Fibroblast of pulmonary artery (primary cell): ENCODE data around the gene PRLR.

Experiments
- DNase-seq: peaks from one replicate; pipeline ENCODE4 v3.0.0-alpha.2; 2010; ENCODE audit warnings: low read depth
- H3K4me3 ChIP-seq: replicated peaks from 2 replicates; pipeline ENCODE4 v1.5.1; 2011; ENCODE audit warnings: low read depth, mild to moderate bottlenecking, control low read depth, low read length, moderate library complexity
- TF ChIP-seq, protein P1 (sequence below): IDR thresholded peaks from 2 replicates; pipeline ENCODE4 v1.5.1; 2011; ENCODE audit warnings: mild to moderate bottlenecking, control low read depth, low read length, inconsistent platforms; ENCODE audit errors: missing control alignments

Gene PRLR

DNA sequence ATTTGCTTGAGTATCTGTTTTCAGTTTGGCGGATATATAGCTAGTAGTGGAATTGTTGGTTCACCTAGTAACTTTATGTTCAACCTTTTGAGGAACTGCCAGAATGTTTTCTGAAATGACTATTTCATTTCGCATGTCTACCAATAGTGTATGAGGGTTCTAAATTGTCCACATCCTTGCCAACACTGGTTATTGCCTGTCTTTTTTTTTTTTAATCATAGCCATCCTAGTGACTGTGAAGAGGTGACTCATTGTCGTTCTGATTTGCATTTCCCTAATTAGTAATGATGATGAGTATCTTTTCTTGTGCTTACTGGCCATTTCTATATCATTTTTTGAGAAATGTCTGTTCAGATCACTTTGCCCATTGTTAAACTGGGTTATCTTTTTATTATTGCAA lies 52.5 kb downstream of the PRLR start:
- DNase-seq: no peak
- TF ChIP-seq, protein P1, sequence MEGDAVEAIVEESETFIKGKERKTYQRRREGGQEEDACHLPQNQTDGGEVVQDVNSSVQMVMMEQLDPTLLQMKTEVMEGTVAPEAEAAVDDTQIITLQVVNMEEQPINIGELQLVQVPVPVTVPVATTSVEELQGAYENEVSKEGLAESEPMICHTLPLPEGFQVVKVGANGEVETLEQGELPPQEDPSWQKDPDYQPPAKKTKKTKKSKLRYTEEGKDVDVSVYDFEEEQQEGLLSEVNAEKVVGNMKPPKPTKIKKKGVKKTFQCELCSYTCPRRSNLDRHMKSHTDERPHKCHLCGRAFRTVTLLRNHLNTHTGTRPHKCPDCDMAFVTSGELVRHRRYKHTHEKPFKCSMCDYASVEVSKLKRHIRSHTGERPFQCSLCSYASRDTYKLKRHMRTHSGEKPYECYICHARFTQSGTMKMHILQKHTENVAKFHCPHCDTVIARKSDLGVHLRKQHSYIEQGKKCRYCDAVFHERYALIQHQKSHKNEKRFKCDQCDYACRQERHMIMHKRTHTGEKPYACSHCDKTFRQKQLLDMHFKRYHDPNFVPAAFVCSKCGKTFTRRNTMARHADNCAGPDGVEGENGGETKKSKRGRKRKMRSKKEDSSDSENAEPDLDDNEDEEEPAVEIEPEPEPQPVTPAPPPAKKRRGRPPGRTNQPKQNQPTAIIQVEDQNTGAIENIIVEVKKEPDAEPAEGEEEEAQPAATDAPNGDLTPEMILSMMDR: no peak
- no peak overlapping the region for H3K4me3 ChIP-seq

DNA sequence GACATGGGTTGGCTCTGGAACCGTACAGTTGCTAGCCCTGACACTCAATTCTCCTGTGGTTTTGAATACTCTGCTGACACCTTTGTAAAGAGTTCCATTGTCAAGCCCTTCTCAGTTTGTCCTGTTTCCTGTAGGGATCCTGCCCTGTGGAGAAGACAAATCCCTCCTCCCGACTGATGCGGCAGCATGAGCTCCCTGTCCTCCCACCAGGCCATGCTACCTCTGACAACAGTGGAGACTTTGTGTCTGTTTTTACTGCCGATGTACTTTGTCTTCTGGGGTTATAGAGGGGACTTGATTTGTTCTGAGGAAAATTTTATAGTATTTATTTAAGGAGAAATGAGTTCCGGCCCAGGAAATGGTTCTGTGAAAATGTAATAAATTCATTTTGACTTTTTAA lies 57.8 kb downstream of the PRLR start:
- no peak overlapping the region for H3K4me3 ChIP-seq
- DNase-seq: no peak
- TF ChIP-seq, protein P1: no peak

DNA sequence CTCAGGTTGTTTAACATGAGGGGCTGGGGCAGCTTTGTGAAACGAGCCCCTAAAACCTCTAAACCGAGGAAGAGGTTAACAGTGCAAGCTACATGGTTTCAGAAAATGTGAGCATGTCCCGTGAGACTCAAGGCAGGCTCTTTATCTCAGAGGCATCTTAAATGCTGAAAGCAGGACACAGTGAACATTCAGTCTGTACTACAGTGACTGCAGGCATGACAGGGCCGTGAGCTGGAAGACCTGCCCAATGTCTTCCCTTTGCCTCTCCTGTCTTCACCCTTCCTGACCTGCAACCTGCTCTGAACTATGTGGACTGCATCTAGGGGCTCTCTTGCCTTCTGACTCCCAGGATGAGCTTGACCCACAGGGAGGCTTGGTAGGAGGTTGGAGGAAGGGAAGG lies 58.3 kb downstream of the PRLR start:
- TF ChIP-seq, protein P1: no peak
- no peak for DNase-seq
- no peak overlapping the region for H3K4me3 ChIP-seq

DNA sequence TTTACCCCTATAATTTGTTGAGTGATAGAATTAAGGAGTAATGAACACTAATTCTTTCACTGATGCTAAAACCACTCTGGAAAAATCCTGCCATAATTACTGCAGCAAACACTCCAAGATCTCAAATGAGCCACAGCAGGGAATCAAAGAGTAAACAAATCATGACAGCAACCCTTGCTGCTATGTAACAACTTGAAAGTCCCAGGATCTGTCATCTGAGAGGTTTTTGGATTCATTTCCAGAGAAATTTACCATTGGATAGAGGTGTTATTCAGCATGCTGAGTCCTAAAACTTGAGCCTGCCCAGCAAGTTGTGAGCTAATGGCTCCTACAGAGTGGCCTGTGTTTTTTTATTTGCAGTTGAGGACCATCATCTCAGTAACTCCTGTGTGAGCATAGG lies 59.2 kb downstream of the PRLR start:
- DNase-seq: no peak
- H3K4me3 ChIP-seq: no peak overlapping the region
- TF ChIP-seq, protein P1: no peak

DNA sequence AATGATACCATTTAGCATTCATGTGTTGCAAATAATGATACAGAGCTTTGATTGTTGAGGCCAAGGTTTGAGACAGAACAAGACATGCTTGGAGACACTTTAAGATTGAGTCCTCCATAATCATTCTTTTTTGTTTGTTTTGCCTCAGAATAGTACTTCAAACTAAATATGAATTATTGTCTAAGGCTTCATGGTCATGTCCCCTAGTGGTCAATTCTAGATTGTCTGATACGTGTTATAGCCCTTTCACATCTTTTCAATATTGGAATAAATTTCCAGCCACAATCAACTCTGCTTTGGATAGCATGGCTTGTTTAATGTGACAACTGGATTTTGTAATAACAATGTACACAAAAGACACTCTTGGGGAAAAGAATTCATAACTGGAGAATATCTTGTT lies 64.2 kb downstream of the PRLR start:
- no peak overlapping the region for H3K4me3 ChIP-seq
- no peak for DNase-seq
- TF ChIP-seq, protein P1: peak; percentile 26

DNA sequence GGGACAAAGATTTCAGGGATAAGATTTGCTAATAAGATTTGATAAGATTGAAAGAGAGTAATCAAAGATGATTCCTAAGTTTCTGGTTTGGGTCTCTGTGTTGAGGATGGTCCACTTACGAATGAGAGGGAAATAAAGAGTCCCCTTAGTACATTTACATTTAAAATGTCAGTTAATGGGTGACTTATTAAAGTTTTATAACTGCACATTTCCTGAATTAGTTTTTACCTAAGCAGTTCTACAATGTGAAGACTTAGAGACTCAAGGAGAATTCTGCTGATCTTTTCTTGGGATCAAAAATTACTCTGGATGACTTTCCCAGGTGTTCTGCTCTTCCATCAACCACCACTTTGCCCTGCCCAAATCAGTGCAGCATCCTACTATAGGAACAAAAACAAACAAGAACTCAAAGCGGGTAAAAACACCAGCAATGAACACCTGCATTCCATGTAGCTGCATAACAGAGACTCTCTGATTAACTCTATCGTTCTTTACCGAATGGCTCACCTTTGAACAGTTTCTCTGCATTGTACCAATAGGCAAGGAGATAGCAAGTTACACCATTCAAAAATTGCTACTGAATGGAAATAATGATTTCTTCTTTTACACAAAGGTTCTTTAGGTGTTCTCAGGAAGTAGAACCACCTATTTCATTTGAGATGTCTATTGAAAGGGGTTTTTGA lies 65.3 kb downstream of the PRLR start:
- no peak overlapping the region for H3K4me3 ChIP-seq
- no peak for DNase-seq
- TF ChIP-seq, protein P1: no peak

DNA sequence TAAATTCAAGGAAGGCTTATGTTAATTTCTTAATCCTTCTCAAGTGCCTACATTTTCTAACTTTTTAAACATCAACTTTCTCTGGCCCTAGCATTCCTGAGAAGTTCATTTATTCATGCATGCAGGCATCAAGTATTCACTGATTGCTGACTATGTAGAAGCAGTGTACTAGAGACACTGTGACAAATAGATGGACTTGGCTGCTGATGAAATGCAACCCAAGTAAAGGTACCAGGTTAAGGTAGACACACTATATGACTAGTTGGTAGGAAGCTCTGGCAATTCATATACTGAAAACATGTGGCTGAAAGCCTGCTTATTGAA lies 66.6 kb downstream of the PRLR start:
- no peak for DNase-seq
- no peak overlapping the region for H3K4me3 ChIP-seq
- TF ChIP-seq, protein P1: no peak
